IPS-NIHi7 (cell line): ENCODE data around the gene KRTAP10-4.
"Not testable (repeated sequence)": the region's sequence is repeated elsewhere in the genome, so short reads cannot be mapped to it uniquely, and the experiment has no call there.

ENCODE experiments used
- DNase-seq: peaks from one replicate; pipeline ENCODE4 v3.0.0; 2012; ENCODE audit warnings: mixed read lengths; ENCODE audit errors: extremely low spot score

KRTAP10-4 gene

GRCh38 chr21:44556879-44557278 is 16.6 kb upstream of the KRTAP10-4 start:
- no peak for DNase-seq

GRCh38 chr21:44557491-44558328 is 15.8 kb upstream of the KRTAP10-4 start:
- no peak for DNase-seq

- not testable (repeated sequence) for DNase-seq
These were observed 15.2 kb upstream of the KRTAP10-4 start for GRCh38 chr21:44558329-44558675.

GRCh38 chr21:44558695-44559094 is 14.8 kb upstream of the KRTAP10-4 start, which contains the start of gene KRTAP10-3:
KRTAP10-3 (minus strand) TSS chr21:44558795; CDS start chr21:44558715, 80 bp downstream.
- no peak for DNase-seq

- DNase-seq = no peak
These were observed 9.4 kb upstream of the KRTAP10-4 start for GRCh38 chr21:44564099-44564498.

DNA sequence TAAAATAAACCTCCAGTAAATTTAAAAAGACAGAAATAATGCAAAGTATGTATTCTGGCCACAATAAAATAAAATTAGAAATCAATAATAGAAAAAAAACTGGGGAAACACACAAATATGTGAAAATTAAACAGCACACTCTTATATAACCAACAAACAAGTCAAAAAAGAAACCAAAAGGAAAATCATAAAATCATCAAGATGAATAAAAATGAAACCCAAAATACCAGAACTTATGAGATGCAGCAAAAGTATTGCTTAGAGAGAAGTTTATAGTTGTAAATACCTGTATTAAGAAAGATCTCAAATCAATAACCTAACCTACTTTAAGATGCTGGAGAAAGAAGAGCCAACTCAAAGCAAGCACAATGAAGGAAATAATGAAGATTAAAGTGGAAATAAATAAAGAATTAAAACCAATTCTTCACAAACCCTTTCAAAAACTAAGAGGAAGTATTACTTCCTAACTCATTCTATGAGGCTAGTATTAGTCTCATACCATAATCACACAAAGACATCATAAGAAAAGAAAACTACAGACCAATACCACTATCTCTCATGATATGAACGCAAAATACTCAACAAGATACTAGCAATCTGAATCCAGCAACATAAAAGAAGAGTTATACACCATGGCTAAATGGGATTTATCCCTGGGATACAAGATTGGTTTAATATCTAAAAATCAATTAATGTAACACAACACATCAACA is 8.5 kb upstream of the KRTAP10-4 start:
- no peak for DNase-seq

- DNase-seq = no peak
These were observed 7.1 kb upstream of the KRTAP10-4 start for GRCh38 chr21:44566403-44566802.

DNA sequence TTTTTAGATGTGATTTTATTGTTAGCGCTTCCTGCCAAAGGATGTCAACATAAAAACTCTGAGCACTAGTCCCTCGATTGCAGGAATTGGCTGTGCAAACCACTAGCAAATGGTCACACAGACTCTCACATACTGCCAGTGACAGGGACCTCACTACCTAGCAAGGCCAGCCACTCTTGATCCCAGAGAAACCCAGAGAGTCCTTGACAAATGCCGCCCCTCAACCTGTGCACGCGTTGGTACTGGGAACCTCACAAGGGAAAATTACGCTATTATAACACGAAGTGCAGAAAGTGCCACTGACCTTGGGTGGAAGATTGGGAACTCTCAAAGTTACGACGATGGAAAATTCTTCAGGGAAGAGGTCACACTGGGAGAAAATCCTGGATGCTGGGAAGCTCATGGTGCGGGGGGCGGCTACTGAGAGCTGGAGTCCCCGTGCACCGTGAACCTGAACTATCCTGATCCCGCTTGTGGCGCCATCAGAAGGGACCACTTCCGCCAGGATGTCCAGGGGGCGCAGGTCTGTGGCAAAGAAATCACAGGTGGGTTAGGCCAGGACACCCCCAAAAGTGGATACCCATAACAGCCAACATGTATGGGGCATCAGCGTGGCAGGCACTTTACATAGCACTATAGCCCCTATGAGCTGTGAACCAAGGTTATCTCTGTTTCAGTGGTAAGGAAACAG is 5.9 kb upstream of the KRTAP10-4 start:
- no peak for DNase-seq

DNA sequence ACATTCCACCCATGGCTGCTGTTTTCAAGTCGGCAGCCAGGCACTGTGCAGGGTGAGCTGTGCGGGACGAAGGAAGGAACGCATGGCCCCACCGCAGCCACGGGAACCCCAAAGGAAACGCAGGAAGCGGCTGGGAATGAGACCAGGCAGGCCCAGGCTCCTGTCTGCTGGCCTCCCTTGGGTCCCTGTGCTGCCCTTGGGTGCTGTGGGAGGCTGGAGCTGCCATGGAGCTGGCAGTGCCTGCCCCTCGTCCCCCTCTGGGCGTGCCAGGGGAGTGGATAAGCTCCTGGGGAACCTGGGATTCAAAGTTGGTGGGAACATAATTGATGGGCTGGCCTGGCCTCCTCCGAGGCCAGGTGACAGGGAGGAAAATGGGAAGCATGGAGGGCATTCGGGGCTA is 5.3 kb upstream of the KRTAP10-4 start:
- no peak for DNase-seq

- no peak for DNase-seq
These were observed 4.6 kb upstream of the KRTAP10-4 start for GRCh38 chr21:44568667-44569556.

- DNase-seq = no peak
These were observed 3.5 kb upstream of the KRTAP10-4 start for GRCh38 chr21:44569861-44570517.

- DNase-seq = no peak
These were observed 2.2 kb upstream of the KRTAP10-4 start for GRCh38 chr21:44571296-44571695.

DNA sequence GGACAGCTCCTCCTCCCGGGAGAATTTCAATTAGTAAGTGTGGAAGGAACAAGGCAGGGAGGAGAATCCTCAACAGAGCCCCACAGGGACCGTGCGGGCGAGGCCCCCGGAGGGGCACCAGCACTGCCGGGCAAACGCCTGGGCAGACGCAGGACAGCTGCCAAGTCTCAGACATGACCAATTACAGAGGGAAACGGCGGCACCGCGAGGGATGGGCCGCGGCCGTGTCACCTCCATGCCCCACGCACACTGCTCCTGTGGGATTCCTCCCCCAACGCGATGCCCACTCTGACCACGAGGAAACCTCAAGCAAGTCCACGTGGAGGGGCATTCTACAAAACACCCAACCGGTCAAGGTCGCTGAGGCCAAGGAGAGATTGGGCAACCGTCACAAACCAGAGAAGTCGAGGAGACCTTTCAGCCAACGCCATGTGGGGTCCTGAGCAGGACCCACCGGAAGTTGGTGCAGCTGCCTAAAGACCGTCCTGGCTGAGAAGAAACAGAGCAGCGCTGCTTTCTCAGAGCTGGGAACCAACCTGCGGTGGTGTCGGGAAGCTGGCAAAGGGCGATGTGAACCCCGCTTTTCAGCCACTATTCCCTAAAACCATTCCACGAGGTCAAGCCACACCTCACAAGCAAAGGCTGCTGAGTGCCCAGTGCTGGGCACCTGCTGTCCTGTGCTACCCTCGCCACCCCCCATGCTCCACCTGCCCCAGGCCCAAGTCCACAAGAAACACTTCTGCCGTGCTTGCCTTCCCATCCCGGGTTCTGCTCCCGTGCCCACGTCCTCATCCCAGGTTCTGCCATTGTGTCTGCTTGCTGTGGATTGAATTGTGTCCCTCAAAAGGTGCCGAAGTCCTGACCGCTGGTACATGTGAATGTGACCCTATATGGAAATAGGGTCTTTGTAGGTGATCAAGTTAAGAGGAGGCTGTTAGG is 1.4 kb upstream of the KRTAP10-4 start:
- no peak for DNase-seq

GRCh38 chr21:44572959-44573583 is 458 bp upstream of the KRTAP10-4 start:
- no peak for DNase-seq

DNA sequence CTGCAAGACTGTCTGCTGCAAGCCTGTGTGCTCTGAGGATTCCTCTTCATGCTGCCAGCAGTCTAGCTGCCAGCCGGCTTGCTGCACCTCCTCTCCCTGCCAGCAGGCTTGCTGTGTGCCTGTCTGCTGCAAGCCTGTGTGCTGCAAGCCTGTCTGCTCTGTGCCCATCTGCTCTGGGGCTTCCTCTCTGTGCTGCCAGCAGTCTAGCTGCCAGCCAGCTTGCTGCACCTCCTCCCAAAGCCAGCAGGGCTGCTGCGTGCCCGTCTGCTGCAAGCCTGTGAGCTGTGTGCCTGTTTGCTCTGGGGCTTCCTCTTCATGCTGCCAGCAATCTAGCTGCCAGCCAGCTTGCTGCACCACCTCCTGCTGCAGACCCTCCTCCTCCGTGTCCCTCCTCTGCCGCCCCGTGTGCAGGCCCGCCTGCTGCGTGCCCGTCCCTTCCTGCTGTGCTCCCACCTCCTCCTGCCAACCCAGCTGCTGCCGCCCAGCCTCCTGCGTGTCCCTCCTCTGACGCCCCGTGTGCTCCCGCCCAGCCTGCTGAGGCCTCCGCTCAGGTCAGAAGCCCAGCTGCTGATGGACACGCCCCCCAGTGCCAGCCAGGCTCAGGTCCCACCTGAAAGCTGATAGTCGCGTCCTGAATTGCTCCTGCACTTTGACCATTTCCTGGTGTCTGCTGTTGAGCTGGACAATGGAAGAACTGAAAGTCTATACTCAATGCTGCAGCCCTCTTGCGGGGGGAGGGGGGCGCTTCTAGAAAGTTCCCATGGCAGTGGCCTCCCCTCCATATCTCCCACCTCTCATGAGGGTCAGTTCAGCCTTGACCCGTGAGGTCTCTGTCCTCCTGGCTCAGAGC is 1.2 kb downstream of the KRTAP10-4 start:
- no peak for DNase-seq

GRCh38 chr21:44575307-44576024 is 1.9 kb downstream of the KRTAP10-4 start:
- no peak for DNase-seq

DNA sequence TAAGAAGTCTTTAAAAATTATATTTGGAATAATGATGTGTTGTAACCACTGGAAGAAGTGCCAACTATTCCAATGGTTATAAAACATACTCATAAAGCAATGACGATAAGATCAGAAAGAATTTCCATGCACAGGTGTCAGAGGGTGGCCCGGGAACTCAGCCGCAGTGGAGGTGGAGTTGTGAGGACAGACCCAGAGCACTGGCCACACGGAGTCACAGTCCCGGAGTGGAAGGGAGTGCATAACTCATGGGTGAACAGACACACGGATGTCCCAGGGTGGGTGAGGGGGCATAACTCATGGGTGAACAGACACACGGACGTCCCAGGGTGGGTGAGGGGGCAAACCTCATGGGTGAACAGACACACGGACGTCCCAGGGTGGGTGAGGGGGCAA is 2.5 kb downstream of the KRTAP10-4 start:
- DNase-seq = no peak
